Measurements from ENCODE around the gene AVPR2.

AVPR2 gene
- total RNA-seq, result 0 to 0.05 (median 0) reads per million in 18 experiments

GRCh38 chrX:153903991-153904957 lies at the start of gene AVPR2:
Gene AVPR2, plus strand, starts transcription at chrX:153904673. Its CDS starts 473 bp downstream, at chrX:153905146.
- no peak for DNase-seq

GRCh38 chrX:153854702-153855101 lies 49.8 kb upstream of the AVPR2 start:
- no peak for DNase-seq

DNA sequence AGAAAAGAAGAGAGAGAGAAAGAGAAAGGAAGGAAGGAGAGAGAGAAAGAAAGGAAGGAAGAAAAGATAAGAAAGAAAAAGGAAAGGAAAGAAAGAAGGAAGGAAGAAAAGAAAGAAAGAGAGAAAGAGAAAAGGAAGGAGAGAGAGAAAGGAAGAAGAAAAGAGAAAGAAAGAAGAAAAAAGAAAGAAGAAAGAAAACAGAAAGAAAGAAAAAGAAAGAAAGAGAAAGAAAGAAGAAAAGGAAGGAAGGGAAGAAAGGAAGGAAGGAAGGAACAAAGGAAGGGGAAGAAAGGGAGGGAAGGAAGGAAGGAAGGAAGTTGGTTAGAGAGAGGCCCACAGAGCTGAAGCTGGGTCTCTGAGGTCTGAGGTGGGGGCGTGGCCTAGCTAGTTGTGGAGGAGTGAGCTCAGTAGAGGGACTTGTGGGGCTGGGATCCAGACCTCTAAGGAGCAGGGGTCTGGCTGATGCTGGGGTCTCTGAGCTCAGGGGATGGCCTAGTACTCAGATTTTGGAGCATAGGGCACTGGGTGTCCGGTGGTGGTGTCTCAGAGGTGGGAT lies 47.0 kb upstream of the AVPR2 start:
- no peak for DNase-seq

GRCh38 chrX:153861151-153861550 lies 43.3 kb upstream of the AVPR2 start:
- no peak for DNase-seq

GRCh38 chrX:153861733-153862310 lies 42.7 kb upstream of the AVPR2 start:
- no peak for DNase-seq

DNA sequence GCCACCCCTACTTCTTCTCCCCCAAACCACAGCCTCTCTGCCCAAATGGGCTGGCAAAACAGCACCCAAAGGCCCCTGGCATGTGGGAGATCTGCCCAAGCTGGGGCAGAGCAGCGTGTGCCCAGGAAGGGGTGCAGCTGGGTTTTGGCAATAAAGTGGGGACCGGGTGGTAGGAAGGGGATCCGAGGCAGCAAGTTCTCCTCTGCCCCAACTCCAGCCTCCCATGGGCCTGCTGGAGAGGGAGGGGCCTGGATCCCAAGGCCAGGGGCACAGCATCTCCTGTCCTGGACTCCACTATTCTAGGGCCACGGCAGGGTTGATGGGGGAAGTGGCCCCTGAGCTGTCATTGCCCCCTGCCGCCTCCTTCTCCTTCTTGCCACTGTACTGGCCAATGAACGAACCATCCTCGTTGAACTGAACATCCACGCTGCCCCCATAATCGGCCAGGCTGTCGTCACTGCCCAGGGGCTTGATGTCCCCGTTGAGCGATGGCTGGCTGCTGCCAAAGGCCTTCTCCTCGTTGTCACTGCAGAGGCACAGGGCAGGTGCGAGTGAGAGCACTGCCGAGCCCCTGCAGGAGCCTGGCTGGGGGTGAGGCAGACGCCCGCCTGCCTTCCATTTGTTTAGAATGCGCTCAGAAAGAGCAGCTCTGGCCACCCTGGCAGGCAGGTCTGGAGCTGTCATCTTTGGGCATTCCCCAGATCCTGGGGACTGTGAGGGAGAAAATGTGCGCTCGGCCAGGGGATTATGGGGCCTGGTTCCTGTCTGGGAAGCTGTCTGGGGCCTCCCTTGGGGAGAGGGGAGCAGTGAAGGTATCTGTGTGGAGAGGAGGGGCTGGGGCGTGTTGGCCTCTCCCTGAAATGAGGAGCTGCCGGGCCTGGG lies 41.9 kb upstream of the AVPR2 start:
- no peak for DNase-seq

DNA sequence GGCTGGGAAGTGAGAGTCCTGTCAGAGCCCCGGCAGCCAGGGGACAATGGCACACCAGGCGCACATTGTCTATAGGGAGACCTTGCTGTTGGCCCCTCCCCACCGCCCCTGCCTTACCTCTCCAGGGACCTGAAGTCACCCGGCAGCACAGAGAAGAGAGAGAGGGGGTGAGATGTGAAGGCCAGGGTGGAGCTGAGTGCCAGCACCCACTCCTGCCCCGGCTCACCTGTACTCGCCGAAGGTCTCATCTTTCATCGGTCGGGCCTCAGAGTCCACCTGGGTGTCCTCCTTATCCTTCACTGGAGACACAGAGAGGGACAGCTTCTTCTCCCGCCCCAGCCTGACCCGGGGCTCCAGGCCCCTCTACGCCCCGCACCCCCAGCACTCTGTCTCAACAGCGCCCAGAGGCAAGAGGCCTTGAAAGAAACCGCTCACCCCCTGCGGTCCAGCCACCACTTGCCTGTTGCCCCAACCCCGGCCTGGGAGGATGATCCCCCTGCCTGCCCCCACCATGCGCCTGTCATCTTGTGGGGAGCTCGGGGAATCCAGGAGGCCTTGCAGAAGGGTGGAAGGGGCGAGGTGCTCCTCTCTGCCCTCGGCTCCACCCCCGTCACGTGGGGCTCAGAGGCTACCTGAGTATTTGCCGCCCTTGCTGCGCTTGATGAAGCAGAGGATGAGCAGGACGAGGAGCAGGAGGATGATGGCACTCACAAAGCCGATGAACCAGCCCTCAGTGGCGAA lies 41.1 kb upstream of the AVPR2 start:
- DNase-seq, result no peak

DNA sequence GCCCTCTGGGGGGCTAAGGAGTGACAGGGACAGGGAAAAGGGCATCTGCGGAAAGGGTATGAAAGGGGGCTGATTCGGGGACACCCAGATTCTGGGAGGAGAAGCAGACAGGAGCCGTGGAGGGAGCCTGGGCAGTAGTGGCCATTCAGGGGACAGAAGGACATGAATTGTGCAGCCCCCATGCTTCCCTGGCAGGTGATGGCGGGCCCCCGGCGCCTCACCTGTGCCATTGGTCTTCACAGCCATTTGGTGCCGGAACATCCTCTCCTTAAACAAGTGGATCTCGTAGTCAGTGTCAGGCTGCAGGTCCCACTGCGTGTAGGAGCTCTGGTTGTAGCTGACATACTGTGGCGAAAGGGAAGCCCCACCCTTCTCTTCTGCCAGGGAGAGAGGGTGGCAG lies 40.4 kb upstream of the AVPR2 start:
- DNase-seq, result no peak

DNA sequence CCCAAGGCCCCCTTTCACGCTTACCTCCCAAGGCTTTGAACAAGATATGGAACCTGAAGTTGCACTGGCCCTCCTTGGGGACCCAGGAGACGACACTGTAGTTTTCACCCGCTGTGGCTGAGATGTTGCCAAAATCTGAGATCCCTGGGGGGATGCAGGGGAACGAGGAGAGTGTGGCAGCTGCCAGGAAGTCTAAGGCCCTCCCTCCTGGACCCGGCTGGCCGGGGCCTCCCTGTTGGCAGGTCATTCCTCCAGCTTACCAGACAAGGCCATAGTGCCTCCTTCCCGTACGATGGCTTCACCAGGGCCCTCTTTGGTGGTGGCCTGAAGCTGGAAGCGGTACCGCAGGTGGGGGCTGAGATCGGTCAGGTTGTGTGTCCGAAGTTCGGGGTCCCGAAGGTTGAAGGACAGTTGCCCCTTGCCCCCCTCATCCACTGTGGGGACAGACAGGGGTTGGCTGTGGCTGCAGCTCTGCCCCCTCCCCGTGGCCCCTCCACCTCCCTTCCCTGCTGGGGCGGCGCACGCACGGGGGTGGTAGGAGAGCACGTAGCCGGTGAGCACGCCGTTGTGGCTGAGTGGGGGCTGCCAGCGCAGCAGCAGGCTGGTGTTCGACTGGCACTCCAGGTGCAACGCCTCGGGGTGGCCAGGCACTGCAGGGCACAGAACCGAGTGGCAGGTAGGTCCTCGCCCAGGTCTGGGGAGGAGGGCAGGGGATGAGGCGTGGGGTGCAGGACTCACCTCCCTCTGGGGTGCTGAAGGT lies 39.7 kb upstream of the AVPR2 start:
- DNase-seq, result no peak

- no peak for DNase-seq
Observed at GRCh38 chrX:153865321-153865580, 39.2 kb upstream of the AVPR2 start.

- no peak for DNase-seq
Observed at GRCh38 chrX:153865685-153866084, 38.8 kb upstream of the AVPR2 start.

DNA sequence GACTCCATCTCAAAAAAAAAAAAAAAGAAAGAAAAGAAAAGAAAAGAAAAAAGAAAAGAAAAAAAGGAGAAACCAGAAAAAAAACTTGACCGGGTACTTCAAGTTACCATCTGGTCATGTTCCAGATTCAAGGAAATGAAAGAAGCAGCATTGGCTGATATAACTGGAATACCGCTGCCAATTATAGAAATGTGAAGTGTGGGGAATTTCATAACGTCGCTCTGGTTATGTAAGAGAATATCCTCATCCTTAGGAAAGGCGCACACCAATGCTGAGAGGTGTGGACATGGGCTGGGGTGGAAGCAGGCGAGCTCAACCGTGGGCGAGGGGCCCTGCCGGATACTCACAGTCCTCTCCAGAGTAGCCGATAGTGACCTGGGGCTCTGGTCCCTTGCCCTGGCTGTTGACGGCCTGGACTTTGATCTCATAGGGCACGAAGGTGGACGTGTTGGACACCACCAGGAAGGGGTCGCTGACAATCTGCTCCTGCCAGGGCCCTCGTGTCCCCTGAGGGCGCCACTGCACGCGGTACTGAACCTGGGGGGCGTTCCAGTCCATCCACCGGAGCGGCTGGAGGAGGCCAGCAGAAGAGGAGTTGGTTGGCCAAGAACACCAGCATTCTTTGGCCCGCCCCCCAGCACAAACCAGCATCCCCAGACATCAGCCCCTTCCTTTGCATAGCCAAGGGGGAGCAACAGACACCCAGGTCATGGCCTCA lies 38.0 kb upstream of the AVPR2 start:
- DNase-seq, result no peak

GRCh38 chrX:153867139-153867538 lies 37.3 kb upstream of the AVPR2 start:
- no peak for DNase-seq

DNA sequence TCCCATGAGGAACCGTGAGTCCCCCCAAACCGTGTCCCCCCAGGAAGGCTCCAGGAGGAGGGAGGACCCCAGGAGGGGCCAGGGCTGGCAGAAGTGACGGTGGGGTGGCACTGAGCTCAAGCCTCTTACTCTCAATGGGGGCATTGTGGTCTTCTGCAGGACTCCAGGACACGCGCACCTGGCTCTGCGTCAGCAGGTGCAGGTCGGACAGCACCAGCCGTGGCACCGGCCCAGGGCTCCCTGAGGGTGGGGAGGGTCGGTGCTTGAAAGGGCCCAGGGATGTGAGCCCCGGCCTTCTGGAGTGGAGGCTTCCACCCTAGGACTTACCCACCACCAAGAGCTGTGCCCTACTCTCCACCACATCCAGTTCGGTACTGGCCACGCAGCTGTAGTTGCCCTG lies 36.8 kb upstream of the AVPR2 start:
- no peak for DNase-seq

GRCh38 chrX:153868576-153869472 lies 35.6 kb upstream of the AVPR2 start:
- no peak for DNase-seq

DNA sequence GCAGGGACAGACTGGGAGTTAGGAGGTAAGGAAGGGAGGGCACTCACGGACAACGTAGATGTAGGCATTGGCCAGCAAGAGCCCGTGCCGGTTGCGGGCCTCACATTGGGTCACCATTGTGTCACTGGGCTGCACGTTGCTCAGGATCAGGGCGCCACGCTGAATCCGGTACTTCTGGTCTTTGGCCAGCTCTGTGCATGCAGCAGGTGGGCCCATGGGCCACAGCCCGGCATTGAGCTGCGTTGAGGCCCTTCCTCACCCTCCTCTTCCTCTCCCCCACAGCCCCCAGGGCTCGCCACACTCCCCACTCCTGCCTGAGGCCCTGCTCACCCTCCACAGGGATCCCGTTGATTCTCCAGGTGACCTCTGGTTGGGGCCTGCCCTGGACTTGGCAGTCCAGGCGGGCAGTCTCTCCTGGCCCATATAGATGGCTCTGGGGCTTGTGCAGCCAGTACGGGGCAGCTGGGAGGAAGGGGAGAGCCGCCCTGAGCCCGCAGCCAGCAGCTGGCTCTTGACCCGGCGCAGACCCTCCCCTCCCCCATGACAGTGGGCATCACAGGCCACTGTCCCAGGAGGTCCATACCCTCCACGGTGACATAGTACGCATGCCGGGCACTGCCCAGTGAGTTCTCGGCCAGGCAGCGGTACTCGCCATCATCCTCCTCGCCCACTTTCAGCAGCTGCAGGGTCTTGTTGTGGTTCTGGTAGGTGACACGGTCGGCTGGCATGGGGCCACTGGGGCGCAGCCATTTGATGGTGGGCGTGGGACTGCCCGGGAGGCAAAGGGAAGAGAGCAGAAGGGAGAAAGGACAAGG lies 34.8 kb upstream of the AVPR2 start:
- DNase-seq, result no peak

GRCh38 chrX:153870288-153870690 lies 34.2 kb upstream of the AVPR2 start:
- DNase-seq, result no peak

DNA sequence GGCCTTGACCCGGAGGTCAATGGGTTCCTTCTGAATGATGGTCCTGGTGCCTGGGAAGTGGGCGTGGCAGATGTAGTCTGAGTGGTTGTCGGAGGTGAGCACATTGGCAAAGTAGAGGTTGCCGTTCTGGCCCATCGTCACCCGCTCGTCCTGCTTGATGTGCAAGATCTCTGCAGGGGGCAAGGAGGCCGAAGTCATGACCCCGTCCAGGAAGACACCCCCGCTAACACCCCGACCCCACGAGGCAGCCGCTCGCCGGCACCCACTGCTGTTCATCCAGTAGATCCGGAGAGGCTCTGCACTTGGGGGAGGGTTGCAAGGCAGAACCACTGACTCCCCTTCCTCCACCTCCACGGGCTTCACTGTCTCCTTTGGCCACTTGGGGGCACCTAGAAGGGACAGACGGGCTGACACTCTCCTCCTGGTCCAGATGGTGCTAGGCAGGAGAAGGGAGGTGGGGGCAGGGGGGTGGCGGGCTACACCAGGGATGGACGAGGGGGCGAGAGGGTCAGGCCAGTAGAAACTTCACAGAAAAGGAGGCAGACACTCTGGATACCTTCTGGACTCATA lies 33.6 kb upstream of the AVPR2 start:
- DNase-seq, result no peak

All from inflammatory macrophage (primary cell).